H1 (cell line): ENCODE results near the gene ADORA1. TPM values are rescaled to one million over a fixed set of nuclear protein-coding genes. Genes with fewer than 3 reads are reported as not detected.

ENCODE experiments used
- CTCF ChIA-PET: fragments of 300-600 bp; sonication (Branson Sonifier 250); formaldehyde crosslinking; loops from one replicate; lab custom pipeline; 2021; ENCODE audit not compliant: partially characterized antibody; lab: Charles Lee
- POLR2A ChIA-PET: fragments of 300-600 bp; sonication (Branson Sonifier 250); formaldehyde crosslinking; loops from one replicate; lab custom pipeline; 2021; ENCODE audit warnings: inconsistent platforms; ENCODE audit not compliant: partially characterized antibody; lab: Charles Lee
- DNase-seq, 2 experiments: peaks; one replicate each; pipeline versions ENCODE4 v3.0.0 to v3.0.0-alpha.2; 2010 to 2022; ENCODE audit warnings: low spot score in 2 of 2, low read depth in 1 of 2, mixed read lengths in 1 of 2
- FAIRE-seq: peaks from 2 replicates; lab custom pipeline; 2011; peaks lifted over from hg19 to GRCh38; lab: Jason Lieb, UNC
- H2AFZ ChIP-seq: 2 replicates; pipeline ENCODE4 v1.8.1; 2012; ENCODE audit warnings: low read length, inconsistent platforms
- H2AK5ac ChIP-seq: 2 replicates; pipeline ENCODE4 v1.6.1; 2013; ENCODE audit warnings: low read depth, low read length
- H2BK120ac ChIP-seq: replicated peaks from 2 replicates; pipeline ENCODE3; 2013; ENCODE audit warnings: low read depth, low read length, inconsistent platforms
- H2BK12ac ChIP-seq: 2 replicates; pipeline ENCODE4 v1.6.1; 2013; ENCODE audit warnings: low read depth, low read length
- H2BK15ac ChIP-seq: 2 replicates; pipeline ENCODE4 v1.6.1; 2013; ENCODE audit warnings: low read length
- H2BK20ac ChIP-seq: 2 replicates; pipeline ENCODE4 v1.6.1; 2013; ENCODE audit warnings: low read length
- H2BK5ac ChIP-seq: 2 replicates; pipeline ENCODE4 v1.6.1; 2013; ENCODE audit warnings: low read depth, low read length
- H3K14ac ChIP-seq: 2 replicates; pipeline ENCODE4 v1.6.1; 2013; ENCODE audit warnings: inconsistent platforms; ENCODE audit not compliant: insufficient read length
- H3K18ac ChIP-seq: 2 replicates; pipeline ENCODE4 v1.6.1; 2013; ENCODE audit warnings: low read length; ENCODE audit errors: extremely low read depth
- H3K23ac ChIP-seq: 2 replicates; pipeline ENCODE4 v1.6.1; 2013; ENCODE audit warnings: inconsistent platforms; ENCODE audit not compliant: insufficient read length
- H3K23me2 ChIP-seq: 2 replicates; pipeline ENCODE4 v1.6.1; 2013; ENCODE audit warnings: low read depth, low read length
- H3K27ac ChIP-seq: 2 replicates; pipeline ENCODE4 v1.6.1; 2011; ENCODE audit warnings: low read depth, low read length, inconsistent platforms
- H3K27me3 ChIP-seq, 4 experiments: replicated peaks in 1 of 4; 1 replicate in 1 of 4; 2 replicates in 3 of 4; pipeline versions ENCODE4 v1.6.1 to v1.8.1; 2011 to 2013; ENCODE audit warnings: low read length in 3 of 4, mild to moderate bottlenecking in 3 of 4, inconsistent platforms in 2 of 4, mixed read lengths in 2 of 4, moderate library complexity in 1 of 4; ENCODE audit not compliant: control insufficient read depth in 3 of 4, insufficient read depth in 3 of 4; ENCODE audit errors: extremely low read depth in 1 of 4
- H3K36me3 ChIP-seq, 4 experiments: 2 replicates each; pipeline versions ENCODE4 v1.6.1 to v1.8.1; 2011 to 2013; ENCODE audit warnings: mild to moderate bottlenecking in 4 of 4, low read length in 3 of 4, moderate library complexity in 2 of 4, control low read depth in 1 of 4, inconsistent platforms in 1 of 4; ENCODE audit not compliant: insufficient read depth in 4 of 4, control insufficient read depth in 2 of 4
- H3K4ac ChIP-seq: replicated peaks from 2 replicates; pipeline ENCODE3; 2013; ENCODE audit warnings: low read length, low read depth, mixed read lengths, inconsistent platforms; ENCODE audit not compliant: insufficient read length
- H3K4me1 ChIP-seq, 4 experiments: replicated peaks in 1 of 4; 1 replicate in 1 of 4; 2 replicates in 3 of 4; pipeline versions ENCODE4 v1.6.1 to v1.8.1; 2011 to 2013; ENCODE audit warnings: low read length in 3 of 4, inconsistent platforms in 2 of 4, mixed read lengths in 1 of 4; ENCODE audit not compliant: insufficient read depth in 4 of 4, control insufficient read depth in 3 of 4
- H3K4me2 ChIP-seq, 2 experiments: 2 replicates each; pipeline versions ENCODE4 v1.6.1 to v1.8.1; 2011 to 2013; ENCODE audit warnings: low read depth in 2 of 2, low read length in 2 of 2, control low read depth in 1 of 2, inconsistent platforms in 1 of 2, mild to moderate bottlenecking in 1 of 2; ENCODE audit not compliant: insufficient read depth in 1 of 2
- H3K4me3 ChIP-seq, 4 experiments: fragments of 200-600, 300-600 bp in 1 of 4; sonication (generic), shearing (Covaris generic), sonication (Bioruptor Twin) in 1 of 4; 2 replicates each; pipeline versions ENCODE4 v1.5.1 to v1.8.1; 2011 to 2016; ENCODE audit warnings: low read length in 4 of 4, low read depth in 3 of 4, control low read depth in 2 of 4, inconsistent platforms in 2 of 4, mild to moderate bottlenecking in 2 of 4, mixed read lengths in 1 of 4, moderate library complexity in 1 of 4; ENCODE audit not compliant: insufficient read depth in 2 of 4; ENCODE audit errors: extremely low read depth in 1 of 4
- H3K56ac ChIP-seq: replicated peaks from 2 replicates; pipeline ENCODE3; 2013; ENCODE audit warnings: low read depth, mild to moderate bottlenecking, mixed read lengths, low read length, inconsistent platforms; ENCODE audit not compliant: insufficient read length
- H3K79me1 ChIP-seq: 2 replicates; pipeline ENCODE4 v1.6.1; 2013; ENCODE audit warnings: low read depth, low read length, control low read depth
- H3K79me2 ChIP-seq, 2 experiments: 2 replicates each; pipeline versions ENCODE4 v1.6.1 to v1.8.1; 2012 to 2013; ENCODE audit warnings: low read length in 2 of 2, mild to moderate bottlenecking in 2 of 2, inconsistent platforms in 1 of 2; ENCODE audit not compliant: insufficient read depth in 2 of 2, control insufficient read depth in 1 of 2
- H3K9ac ChIP-seq, 4 experiments: replicated peaks in 1 of 4; 1 replicate in 1 of 4; 2 replicates in 3 of 4; pipeline versions ENCODE4 v1.6.1 to v1.8.1; 2011 to 2013; ENCODE audit warnings: low read depth in 3 of 4, low read length in 3 of 4, control low read depth in 2 of 4, mild to moderate bottlenecking in 2 of 4, moderate library complexity in 2 of 4, inconsistent platforms in 1 of 4; ENCODE audit errors: extremely low read depth in 1 of 4
- H3K9me3 ChIP-seq, 2 experiments: 2 replicates each; pipeline versions ENCODE4 v1.6.1 to v1.8.1; 2012 to 2013; ENCODE audit warnings: mild to moderate bottlenecking in 2 of 2, moderate library complexity in 2 of 2, control low read depth in 1 of 2, inconsistent platforms in 1 of 2, low read depth in 1 of 2, low read length in 1 of 2, mixed read lengths in 1 of 2; ENCODE audit not compliant: insufficient read depth in 2 of 2
- H4K20me1 ChIP-seq, 2 experiments: replicated peaks in 1 of 2; 2 replicates each; pipeline versions ENCODE3 to v1.8.1; 2011 to 2013; ENCODE audit warnings: inconsistent platforms in 2 of 2, low read length in 2 of 2, mild to moderate bottlenecking in 1 of 2; ENCODE audit not compliant: insufficient read depth in 2 of 2, control insufficient read depth in 1 of 2
- H4K5ac ChIP-seq: 2 replicates; pipeline ENCODE4 v1.6.1; 2013; ENCODE audit warnings: low read length, low read depth, mixed read lengths, inconsistent platforms; ENCODE audit not compliant: insufficient read length
- H4K8ac ChIP-seq: 2 replicates; pipeline ENCODE4 v1.8.0; 2013; ENCODE audit warnings: mild to moderate bottlenecking, moderate library complexity, low read length, inconsistent platforms; ENCODE audit not compliant: insufficient read depth; ENCODE audit errors: extremely low read depth
- H4K91ac ChIP-seq: replicated peaks from 2 replicates; pipeline ENCODE3; 2013; ENCODE audit warnings: low read length, mixed read lengths, inconsistent platforms; ENCODE audit not compliant: insufficient read length
- CBX8 ChIP-seq: fragments of 300-800, 300-1000 bp; sonication (generic); IDR thresholded peaks from 2 replicates; pipeline ENCODE4 v1.7.1; 2016; ENCODE audit warnings: low read depth, low read length, borderline replicate concordance
- CHD2 ChIP-seq: IDR thresholded peaks from 2 replicates; pipeline ENCODE4 v1.6.1; 2012; ENCODE audit warnings: low read length, improper control_type of control experiment
- CREB1 ChIP-seq: IDR thresholded peaks from 2 replicates; pipeline ENCODE4 v1.6.1; 2012; ENCODE audit warnings: inconsistent platforms
- HDAC2 ChIP-seq, 2 experiments: fragments of 300-600 bp in 1 of 2; sonication (generic) in 1 of 2; IDR thresholded peaks; 2 replicates each; pipeline ENCODE4 v1.6.1; 2011 to 2012; ENCODE audit warnings: low read depth in 2 of 2, low read length in 2 of 2, mild to moderate bottlenecking in 2 of 2, moderate library complexity in 2 of 2, borderline replicate concordance in 1 of 2, inconsistent platforms in 1 of 2
- KDM4A ChIP-seq: IDR thresholded peaks from one replicate; pipeline ENCODE4 v1.7.1; 2012; ENCODE audit warnings: low read depth, mild to moderate bottlenecking, moderate library complexity, low read length, inconsistent platforms; ENCODE audit not compliant: severe bottlenecking
- KDM5A ChIP-seq: fragments of 200-600 bp; IDR thresholded peaks from 2 replicates; pipeline ENCODE4 v1.7.1; 2012; ENCODE audit warnings: mild to moderate bottlenecking, low read length, inconsistent platforms, mixed read lengths
- MAFK ChIP-seq: IDR thresholded peaks from 2 replicates; pipeline ENCODE4 v1.6.1; 2012; ENCODE audit warnings: low read depth, mild to moderate bottlenecking, improper control_type of control experiment, low read length
- POLR2A ChIP-seq, 2 experiments: IDR thresholded peaks; 1 replicate in 1 of 2; 2 replicates in 1 of 2; pipeline ENCODE4 v1.6.1; 2011; ENCODE audit warnings: low read depth in 2 of 2, low read length in 2 of 2, mild to moderate bottlenecking in 2 of 2; ENCODE audit errors: control extremely low read depth in 1 of 2
- POU5F1 ChIP-seq: IDR thresholded peaks from 2 replicates; pipeline ENCODE4 v1.6.1; 2011; ENCODE audit warnings: low read depth, mild to moderate bottlenecking, low read length, moderate library complexity
- RNF2 ChIP-seq: fragments of 200-900, 300-1000 bp; sonication (generic); IDR thresholded peaks from 2 replicates; pipeline ENCODE4 v1.7.1; 2016; ENCODE audit warnings: borderline replicate concordance, low read depth, mild to moderate bottlenecking, antibody characterized with exemption, low read length; ENCODE audit not compliant: poor library complexity, severe bottlenecking; ENCODE audit errors: missing control alignments
- SIRT6 ChIP-seq: IDR thresholded peaks from one replicate; pipeline ENCODE4 v1.7.1; 2012; ENCODE audit warnings: low read length, inconsistent platforms
- SIX5 ChIP-seq: IDR thresholded peaks from 2 replicates; pipeline ENCODE4 v1.6.1; 2011; ENCODE audit warnings: mild to moderate bottlenecking, low read depth, low read length
- SRF ChIP-seq: IDR thresholded peaks from 2 replicates; pipeline ENCODE4 v1.6.1; 2011; ENCODE audit warnings: mild to moderate bottlenecking, low read depth, low read length, moderate library complexity
- USF2 ChIP-seq: IDR thresholded peaks from 2 replicates; pipeline ENCODE4 v1.6.1; 2011; ENCODE audit warnings: low read length, improper control_type of control experiment
- WGBS, 2 experiments: shearing (Covaris generic) in 1 of 2; methylation state at CpG; one replicate each; pipeline versions ENCODE4 v1.1.6 to v1.1.7; 2013 to 2015; ENCODE audit warnings: low lambda C conversion rate in 2 of 2, mixed read lengths in 2 of 2, inconsistent platforms in 1 of 2, low coverage in 1 of 2, missing lambda C conversion rate in 1 of 2; ENCODE audit not compliant: insufficient replicate concordance in 2 of 2, insufficient coverage in 1 of 2, insufficient read length in 1 of 2; ENCODE audit errors: extremely low coverage in 1 of 2, missing lambda C conversion rate in 1 of 2; 5-methylcytosine and 5-hydroxymethylcytosine counted together
- polyA plus RNA-seq, 7 experiments: library from polyadenylated mRNA; depleted of rRNA in 3 of 7; stranded (reverse) in 5 of 7; unstranded in 2 of 7; fragments of >200 nt in 5 of 7; fragments of 200-250 nt in 2 of 7; gene quantifications; 1 replicate in 5 of 7; 2 replicates in 1 of 7; 4 replicates in 1 of 7; pipeline versions ENCODE4 v1.2.1 to v1.2.3, GENCODE V29; 2011 to 2013; ENCODE audit warnings: missing spikeins in 2 of 7, mixed read lengths in 2 of 7
- total RNA-seq: library from RNA; stranded (reverse); fragmentation: NEBNext Ultra II Directional; extraction: Animal tissue kit (Norgen Biotek cat#: 25700); gene quantifications from 2 replicates; pipeline ENCODE4 v1.2.1, GENCODE V29; 2021

Gene ADORA1
- total and polyA plus RNA-seq, 2 of the 8 experiments (the other 6 are each of a cell fraction or from before 2014, with no cell fraction given) = 3.3 to 6.7 TPM

GRCh38 chr1:203098445-203098844 is 29.1 kb upstream of the ADORA1 start:
- DNase-seq = peak in 1 of 2 experiments; percentile 28
- POLR2A ChIA-PET = no interaction called here
- TF ChIP-seq KDM4A (no peak), HDAC2 (IDR thresholded peaks at IDR 0.05; ENCODE audit: borderline replicate concordance in 1 of 2, low read depth in 2 of 2, low read length in 2 of 2) (no peak), SIX5 (no peak), USF2 (no peak), POU5F1 (no peak), CBX8 (no peak), SRF (no peak), CHD2 (no peak), POLR2A (IDR thresholded peaks at IDR 0.05; ENCODE audit: control extremely low read depth in 1 of 2, low read depth in 2 of 2, low read length in 2 of 2) (no peak), CREB1 (no peak), MAFK (no peak), KDM5A (no peak), RNF2 (no peak), SIRT6 (no peak)

More at GRCh38 chr1:203098445-203098844, 29.1 kb upstream of the ADORA1 start:
- no peaks in the 10 kb centered on the region for H3K36me3 ChIP-seq
- H2BK5ac ChIP-seq = no peak overlapping the region
- H2BK120ac ChIP-seq = no peak overlapping the region
- peaks cover 0 to 4% (median 0%) of the 10 kb centered on the region in 4 experiments; a peak in 1 of 7 replicates for H3K27me3 ChIP-seq
- no peaks in the 10 kb centered on the region for H3K79me1 ChIP-seq
- no peak for FAIRE-seq
- H4K20me1 ChIP-seq = no peaks in the 10 kb centered on the region
- no peak overlapping the region for H3K27ac ChIP-seq
- peaks cover 3 to 16% of the 10 kb centered on the region in 2 experiments; a peak in 2 of 4 replicates for H3K9me3 ChIP-seq
- H3K23ac ChIP-seq = no peak overlapping the region
- no peak overlapping the region for H2BK12ac ChIP-seq
- H2BK15ac ChIP-seq = no peak overlapping the region
- no peaks in the 10 kb centered on the region for H3K4me1 ChIP-seq
- H3K4me3 ChIP-seq = no peak overlapping the region
- H3K14ac ChIP-seq = no peak overlapping the region
- H2AK5ac ChIP-seq = no peak overlapping the region
- H2BK20ac ChIP-seq = no peak overlapping the region
- H3K23me2 ChIP-seq = no peaks in the 10 kb centered on the region
- no peak overlapping the region for H4K5ac ChIP-seq
- H4K8ac ChIP-seq = no peak overlapping the region
- no peak overlapping the region for H3K9ac ChIP-seq
- no peak overlapping the region for H3K56ac ChIP-seq
- CTCF ChIA-PET = interaction anchor here (0.8 to 8.3 kb wide), 9 partner anchors 10 to 118 kb away, joined by 3 to 89 read pairs (median 4); partner anchors contain the start of gene MYOG
- H2AFZ ChIP-seq = no peak overlapping the region
- no peaks in the 10 kb centered on the region for H3K79me2 ChIP-seq
- no peak overlapping the region for H3K4me2 ChIP-seq
- no peak overlapping the region for H3K4ac ChIP-seq
- H3K18ac ChIP-seq = no peak overlapping the region
- 100% methylated on average over 1 of the region's 1 CpG; no CpG with 5 or more reads in 1 of the 2 experiments for WGBS, 2 experiments
- no peak overlapping the region for H4K91ac ChIP-seq
